ENCODE measurements around the gene NECTIN3.

DNA sequence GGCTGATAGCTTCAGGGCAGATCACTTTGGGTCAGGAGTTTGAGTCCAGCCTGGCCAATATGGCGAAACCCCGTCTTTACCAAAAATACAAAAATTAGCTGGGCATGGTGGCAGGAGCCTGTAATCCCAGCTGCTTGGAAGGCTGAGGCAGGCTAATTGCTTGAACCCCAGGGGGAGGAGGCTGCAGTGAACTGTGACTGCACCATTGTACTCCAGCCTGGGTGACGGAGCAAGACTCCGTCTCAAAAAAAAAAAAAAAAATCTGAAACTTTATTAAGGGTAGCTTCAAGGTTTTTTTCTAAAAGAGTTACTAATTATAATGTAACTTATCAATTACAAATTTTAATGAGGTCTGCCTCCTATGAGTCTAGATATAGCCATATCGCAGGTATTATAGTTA, 5.1 kb downstream of the NECTIN3 start:
- TF ChIP-seq POLR2A (IDR thresholded peaks at IDR 0.05), result no peak
- TF ChIP-seq, protein P1, sequence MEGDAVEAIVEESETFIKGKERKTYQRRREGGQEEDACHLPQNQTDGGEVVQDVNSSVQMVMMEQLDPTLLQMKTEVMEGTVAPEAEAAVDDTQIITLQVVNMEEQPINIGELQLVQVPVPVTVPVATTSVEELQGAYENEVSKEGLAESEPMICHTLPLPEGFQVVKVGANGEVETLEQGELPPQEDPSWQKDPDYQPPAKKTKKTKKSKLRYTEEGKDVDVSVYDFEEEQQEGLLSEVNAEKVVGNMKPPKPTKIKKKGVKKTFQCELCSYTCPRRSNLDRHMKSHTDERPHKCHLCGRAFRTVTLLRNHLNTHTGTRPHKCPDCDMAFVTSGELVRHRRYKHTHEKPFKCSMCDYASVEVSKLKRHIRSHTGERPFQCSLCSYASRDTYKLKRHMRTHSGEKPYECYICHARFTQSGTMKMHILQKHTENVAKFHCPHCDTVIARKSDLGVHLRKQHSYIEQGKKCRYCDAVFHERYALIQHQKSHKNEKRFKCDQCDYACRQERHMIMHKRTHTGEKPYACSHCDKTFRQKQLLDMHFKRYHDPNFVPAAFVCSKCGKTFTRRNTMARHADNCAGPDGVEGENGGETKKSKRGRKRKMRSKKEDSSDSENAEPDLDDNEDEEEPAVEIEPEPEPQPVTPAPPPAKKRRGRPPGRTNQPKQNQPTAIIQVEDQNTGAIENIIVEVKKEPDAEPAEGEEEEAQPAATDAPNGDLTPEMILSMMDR (IDR thresholded peaks at IDR 0.05), result no peak
